Measurements from ENCODE around the gene SCRN1.

SCRN1 gene, protein sequence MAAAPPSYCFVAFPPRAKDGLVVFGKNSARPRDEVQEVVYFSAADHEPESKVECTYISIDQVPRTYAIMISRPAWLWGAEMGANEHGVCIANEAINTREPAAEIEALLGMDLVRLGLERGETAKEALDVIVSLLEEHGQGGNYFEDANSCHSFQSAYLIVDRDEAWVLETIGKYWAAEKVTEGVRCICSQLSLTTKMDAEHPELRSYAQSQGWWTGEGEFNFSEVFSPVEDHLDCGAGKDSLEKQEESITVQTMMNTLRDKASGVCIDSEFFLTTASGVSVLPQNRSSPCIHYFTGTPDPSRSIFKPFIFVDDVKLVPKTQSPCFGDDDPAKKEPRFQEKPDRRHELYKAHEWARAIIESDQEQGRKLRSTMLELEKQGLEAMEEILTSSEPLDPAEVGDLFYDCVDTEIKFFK

DNA sequence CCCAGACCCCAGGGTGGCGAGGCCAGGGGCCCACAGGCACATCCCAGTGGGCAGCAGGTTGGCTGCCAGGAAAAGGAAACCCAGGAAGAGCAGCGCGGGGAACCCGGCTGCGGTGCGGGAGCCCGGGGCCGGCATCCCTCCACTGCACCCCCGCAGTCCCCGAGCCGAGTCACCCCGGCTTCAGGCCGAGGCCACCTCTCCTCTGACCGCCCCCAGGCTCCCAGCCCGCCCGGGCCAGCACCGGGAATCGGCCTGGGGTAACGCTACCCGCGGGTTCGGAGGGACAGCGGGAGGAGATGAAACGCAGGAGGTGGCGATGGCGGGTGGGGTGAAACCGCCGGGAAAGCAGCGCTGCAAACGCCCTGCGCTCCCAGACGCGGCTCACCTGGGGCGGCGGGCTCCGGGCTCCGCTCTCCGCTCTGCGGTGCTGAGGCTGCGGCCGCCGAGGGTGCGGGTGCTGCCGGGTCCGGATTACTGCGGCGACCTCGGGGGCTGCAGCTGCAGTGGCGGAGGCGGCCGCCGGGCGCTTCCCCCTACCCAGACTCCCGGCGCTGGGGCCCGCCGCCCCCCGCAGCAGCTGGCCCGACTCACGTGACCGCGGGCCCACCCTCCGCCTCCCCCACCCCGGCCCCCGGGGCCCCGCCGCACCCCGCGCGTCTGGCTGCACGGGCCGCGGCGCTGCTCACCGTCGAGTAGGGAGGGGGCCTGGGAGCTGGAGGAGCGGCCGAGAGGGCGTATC is at the start of gene SCRN1:
Gene SCRN1 (minus strand): TSS at position 545 of the 739 bp plus-strand sequence. CDS start 20,734 bp downstream, outside the sequence.
- H3K4me1 Mint-ChIP-seq: peaks cover 6% of the 10 kb centered on the region
- peak within 1 kb of the TSS; percentile 70 for H3K4me3 Mint-ChIP-seq
- no peak within 1 kb of the TSS for H3K27ac Mint-ChIP-seq (ENCODE audit: low read depth)
- no peaks in the 10 kb centered on the region for H3K36me3 Mint-ChIP-seq (ENCODE audit: insufficient read depth)
- peak; percentile 25 for ATAC-seq (replicated peaks; ENCODE audit: extremely low read depth, poor library complexity, severe bottlenecking)
- H3K27me3 Mint-ChIP-seq: peaks cover 66% of the 10 kb centered on the region
- no peak for DNase-seq (ENCODE audit: low spot score in 2 of 2)
- no peaks in the 10 kb centered on the region for H3K9me3 Mint-ChIP-seq

DNA sequence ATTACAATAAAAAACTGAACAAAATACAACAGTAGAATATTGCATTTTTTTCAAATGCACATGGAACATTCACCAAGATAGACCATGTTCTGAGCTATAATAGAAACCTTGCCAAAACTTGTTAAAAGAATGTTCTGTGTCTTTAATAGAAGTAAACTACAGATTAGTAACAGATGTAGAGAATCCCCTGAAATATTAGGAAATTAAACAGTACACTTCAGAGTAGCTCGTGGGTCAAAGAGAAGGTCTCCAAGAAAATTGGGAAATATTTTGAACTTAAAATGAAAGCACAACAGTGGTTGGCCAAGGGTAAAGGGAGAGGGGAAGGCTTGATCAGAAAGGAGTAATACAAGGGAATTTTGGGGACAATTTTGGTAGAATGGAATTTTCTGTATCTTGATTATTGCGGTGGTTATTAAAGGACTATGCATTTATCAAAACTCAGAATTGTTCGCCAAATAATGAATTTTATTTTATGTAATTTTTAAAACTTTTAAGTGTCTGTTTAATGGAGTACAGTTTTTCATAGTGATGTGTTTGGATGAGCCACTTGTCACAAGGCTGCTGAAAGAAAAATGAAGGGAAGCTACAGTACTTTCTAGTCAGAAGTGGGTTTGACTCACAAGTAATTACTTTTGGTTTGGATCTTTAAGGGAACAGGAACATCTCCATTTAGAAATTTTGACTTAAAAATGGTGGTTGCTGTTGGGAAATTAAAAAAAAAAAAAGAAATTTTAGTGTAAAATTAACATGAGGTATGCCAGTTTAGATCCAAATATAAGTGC is 48.8 kb upstream of the SCRN1 start:
- Mint-ChIP-seq H3K4me3 (no peak overlapping the region), H3K36me3 (ENCODE audit: insufficient read depth) (no peaks in the 10 kb centered on the region), H3K9me3 (no peaks in the 10 kb centered on the region), H3K27ac (ENCODE audit: low read depth) (no peak overlapping the region), H3K27me3 (no peaks in the 10 kb centered on the region), H3K4me1 (peaks cover 14% of the 10 kb centered on the region)
- ATAC-seq (replicated peaks; ENCODE audit: extremely low read depth, poor library complexity, severe bottlenecking) (no peak), DNase-seq (ENCODE audit: low spot score in 2 of 2) (no peak)

DNA sequence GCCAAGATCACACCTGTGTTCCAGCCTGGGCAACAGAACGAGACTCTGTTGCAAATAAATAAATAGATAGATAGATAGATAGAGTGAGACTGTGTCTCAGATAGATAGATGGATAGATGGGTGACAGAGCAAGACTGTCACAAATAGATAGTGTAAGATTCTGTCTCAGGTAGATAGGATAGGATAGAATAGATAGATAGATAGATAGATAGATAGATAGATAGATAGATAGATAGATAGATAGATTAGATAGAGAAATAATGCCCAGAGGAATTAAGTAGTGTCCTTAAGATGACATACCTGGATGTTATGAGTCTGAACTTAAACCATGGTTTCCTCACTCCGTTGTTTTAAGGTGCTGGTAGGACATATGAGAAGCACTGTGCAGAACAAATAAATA is 46.6 kb upstream of the SCRN1 start:
- peaks cover 14% of the 10 kb centered on the region for H3K4me1 Mint-ChIP-seq
- H3K36me3 Mint-ChIP-seq (ENCODE audit: insufficient read depth): no peaks in the 10 kb centered on the region
- H3K27ac Mint-ChIP-seq (ENCODE audit: low read depth): no peak overlapping the region
- no peak for ATAC-seq (replicated peaks; ENCODE audit: extremely low read depth, poor library complexity, severe bottlenecking)
- H3K4me3 Mint-ChIP-seq: no peak overlapping the region
- H3K27me3 Mint-ChIP-seq: no peaks in the 10 kb centered on the region
- no peak for DNase-seq (ENCODE audit: low spot score in 2 of 2)
- no peaks in the 10 kb centered on the region for H3K9me3 Mint-ChIP-seq

DNA sequence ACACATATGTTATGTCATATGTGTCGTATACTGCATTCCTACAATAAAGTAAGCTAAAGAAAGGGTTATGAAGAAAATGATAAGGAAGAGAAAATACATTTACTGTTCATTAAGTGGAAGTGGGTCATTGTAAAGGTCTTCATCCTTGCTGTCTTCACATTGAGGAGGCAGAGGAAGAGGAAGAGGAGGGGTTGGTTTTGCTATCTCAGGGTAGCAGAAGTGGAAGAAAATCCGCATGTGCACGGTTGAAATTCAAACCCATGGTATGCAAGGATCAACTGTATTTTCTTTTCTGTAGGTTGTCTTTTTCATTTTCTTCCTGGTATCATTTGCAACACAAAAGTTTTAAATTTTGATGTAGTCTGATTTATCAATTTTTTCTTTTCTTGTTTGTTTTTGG is 44.9 kb upstream of the SCRN1 start:
- Mint-ChIP-seq H3K9me3 (no peaks in the 10 kb centered on the region), H3K4me1 (peaks cover 5% of the 10 kb centered on the region), H3K27me3 (no peaks in the 10 kb centered on the region), H3K36me3 (ENCODE audit: insufficient read depth) (no peaks in the 10 kb centered on the region), H3K4me3 (no peak overlapping the region), H3K27ac (ENCODE audit: low read depth) (no peak overlapping the region)
- ATAC-seq (replicated peaks; ENCODE audit: extremely low read depth, poor library complexity, severe bottlenecking): no peak
- no peak for DNase-seq (ENCODE audit: low spot score in 2 of 2)

DNA sequence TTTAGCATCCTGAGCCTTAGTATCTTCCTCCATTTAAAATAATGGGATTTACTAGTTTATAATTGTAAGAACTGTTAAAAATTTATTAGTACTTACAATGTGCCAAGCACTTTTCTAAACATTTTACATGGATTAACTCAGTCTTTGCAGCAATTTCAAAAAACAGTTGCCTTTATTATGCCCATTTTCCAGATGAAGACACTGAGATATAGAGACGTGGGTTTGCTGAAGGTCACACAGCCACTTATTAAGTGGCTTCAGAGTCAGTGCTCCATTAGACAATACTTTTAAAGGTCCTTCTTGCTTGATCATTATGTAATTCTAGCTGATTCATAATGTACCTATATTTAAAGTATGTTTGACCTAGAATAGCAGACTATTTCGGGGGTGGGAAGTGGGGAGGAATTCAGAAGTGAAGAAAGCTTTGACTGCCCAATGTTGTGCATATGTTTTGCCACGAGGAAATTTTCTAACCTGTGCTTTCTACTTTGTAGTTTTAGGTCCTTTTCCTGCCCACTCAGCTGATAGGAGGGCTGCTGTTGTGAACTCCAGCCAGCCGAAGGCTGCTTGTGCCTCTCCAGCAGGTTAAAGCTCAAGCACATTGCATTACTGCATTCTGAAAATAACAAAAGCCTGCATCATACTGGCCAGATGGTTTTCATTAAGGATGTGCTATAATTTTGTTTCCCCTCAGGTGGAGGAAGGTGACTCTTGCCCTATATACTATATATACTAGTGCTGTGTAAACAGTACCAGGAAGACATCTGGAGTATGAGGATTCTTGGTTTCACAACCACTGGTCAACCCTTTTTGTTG is 42.9 kb upstream of the SCRN1 start:
- Mint-ChIP-seq H3K27ac (ENCODE audit: low read depth) (no peak overlapping the region), H3K36me3 (ENCODE audit: insufficient read depth) (peaks cover 4% of the 10 kb centered on the region), H3K4me3 (no peak overlapping the region), H3K4me1 (peaks cover 5% of the 10 kb centered on the region), H3K9me3 (no peaks in the 10 kb centered on the region), H3K27me3 (no peaks in the 10 kb centered on the region)
- DNase-seq (ENCODE audit: low spot score in 2 of 2) (no peak), ATAC-seq (replicated peaks; ENCODE audit: extremely low read depth, poor library complexity, severe bottlenecking) (no peak)

DNA sequence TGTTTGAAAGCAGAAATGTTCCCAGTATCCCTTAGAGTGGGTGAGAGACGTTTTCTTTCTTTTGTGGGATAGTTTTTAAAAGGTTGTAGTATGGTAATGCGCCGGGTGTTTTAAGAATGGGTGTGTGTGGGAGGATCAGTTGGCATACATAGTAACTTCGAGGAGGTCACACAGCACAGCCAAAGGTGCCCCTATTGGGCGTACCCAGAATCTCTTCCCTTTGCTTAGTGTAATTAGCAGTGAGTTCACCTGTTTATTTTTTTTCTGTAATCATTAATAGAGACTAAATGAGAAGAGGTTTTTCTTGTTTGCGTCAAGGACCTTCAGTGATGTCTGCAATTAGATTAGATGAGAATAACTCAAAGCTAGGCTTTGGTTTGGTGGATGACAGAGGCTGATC is 40.1 kb upstream of the SCRN1 start:
- DNase-seq (ENCODE audit: low spot score in 2 of 2) (no peak), ATAC-seq (replicated peaks; ENCODE audit: extremely low read depth, poor library complexity, severe bottlenecking) (no peak)
- Mint-ChIP-seq H3K27ac (ENCODE audit: low read depth) (no peak overlapping the region), H3K9me3 (no peaks in the 10 kb centered on the region), H3K4me1 (peaks cover 26% of the 10 kb centered on the region), H3K27me3 (no peaks in the 10 kb centered on the region), H3K4me3 (no peak overlapping the region), H3K36me3 (ENCODE audit: insufficient read depth) (peaks cover 7% of the 10 kb centered on the region)

DNA sequence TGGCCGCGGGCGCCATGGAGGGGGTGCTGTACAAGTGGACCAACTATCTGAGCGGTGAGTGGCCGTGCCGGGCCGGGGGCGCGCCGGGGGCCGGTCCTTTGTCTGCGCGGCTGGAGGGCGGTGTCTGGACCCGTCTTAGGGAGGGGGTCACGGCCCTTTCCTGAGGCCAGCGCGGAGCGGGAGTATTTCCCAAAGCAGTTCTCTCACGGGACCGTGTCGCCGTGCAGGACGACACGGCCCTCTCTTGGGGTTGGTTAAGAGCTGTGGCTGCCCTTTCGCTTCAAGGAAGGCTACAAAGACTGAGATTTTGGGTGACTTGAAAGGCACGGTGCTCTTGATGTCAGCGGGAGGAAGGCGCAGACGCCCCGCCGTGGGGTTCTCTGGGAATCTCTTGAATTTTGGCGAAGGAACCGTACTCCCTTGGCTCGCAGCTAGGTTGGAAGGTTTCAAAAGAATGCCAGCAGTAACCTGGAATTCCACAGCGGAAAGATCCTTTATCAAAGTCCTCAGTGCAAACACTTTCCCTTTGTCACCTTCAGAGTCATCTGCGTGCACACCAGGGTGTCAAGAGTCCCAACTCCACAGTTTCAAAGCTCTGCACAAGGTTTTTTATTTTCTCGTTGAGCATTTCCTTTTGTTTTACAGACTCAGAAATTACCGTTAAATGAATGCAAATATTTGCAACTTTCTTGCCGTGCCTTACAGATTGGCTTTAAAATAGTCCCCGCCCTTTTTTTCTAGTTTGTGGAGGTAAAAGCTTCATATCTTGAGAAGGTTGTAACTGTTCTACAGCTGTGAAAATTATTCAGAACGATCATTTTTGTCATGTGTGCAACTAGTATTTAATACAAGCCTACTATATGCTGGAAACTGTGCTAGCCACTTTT is 39.4 kb upstream of the SCRN1 start:
- Mint-ChIP-seq H3K4me3 (no peak overlapping the region), H3K27me3 (no peaks in the 10 kb centered on the region), H3K9me3 (no peaks in the 10 kb centered on the region), H3K36me3 (ENCODE audit: insufficient read depth) (peaks cover 7% of the 10 kb centered on the region), H3K4me1 (peaks cover 26% of the 10 kb centered on the region), H3K27ac (ENCODE audit: low read depth) (peak overlapping the region; percentile 62)
- DNase-seq (ENCODE audit: low spot score in 2 of 2): peak in 1 of 2 donors; percentile 20
- ATAC-seq (replicated peaks; ENCODE audit: extremely low read depth, poor library complexity, severe bottlenecking): peak; percentile 20

DNA sequence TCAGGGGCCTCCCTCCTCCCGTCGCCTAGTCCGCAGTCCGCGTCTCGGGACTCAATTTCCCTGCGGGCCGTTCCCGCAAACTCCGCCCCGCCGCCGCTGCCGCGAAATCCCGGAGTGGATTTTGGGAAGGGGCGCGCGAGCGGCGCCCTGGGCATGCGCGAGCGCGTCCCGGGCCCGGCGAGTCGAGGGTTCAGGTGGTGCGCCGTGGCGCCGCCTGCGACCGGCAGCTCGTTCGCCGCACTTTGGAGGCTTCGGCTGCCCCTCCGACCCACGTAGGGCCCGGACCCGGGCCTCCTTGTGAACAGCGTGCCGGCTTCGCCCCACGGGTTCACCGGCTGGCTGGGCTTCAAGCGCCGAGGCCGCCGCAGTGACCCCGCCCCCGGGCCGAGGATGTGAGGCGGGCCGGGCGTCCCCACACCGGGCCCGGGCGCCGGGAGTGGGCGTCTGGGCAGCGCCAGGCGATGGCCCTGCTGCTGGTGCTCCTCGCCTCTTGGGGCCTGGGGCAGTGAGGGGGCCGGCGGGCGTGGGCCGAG is 38.7 kb upstream of the SCRN1 start, which contains the start of gene PLEKHA8:
Gene PLEKHA8 (plus strand): TSS at position 197 of the 533 bp plus-strand sequence. CDS start 351 bp downstream, outside the sequence.
- DNase-seq (ENCODE audit: low spot score in 2 of 2) (peak; percentile 80 to 81), ATAC-seq (replicated peaks; ENCODE audit: extremely low read depth, poor library complexity, severe bottlenecking) (peak; percentile 26)
- H3K9me3 Mint-ChIP-seq: no peaks in the 10 kb centered on the region
- peaks cover 7% of the 10 kb centered on the region for H3K36me3 Mint-ChIP-seq (ENCODE audit: insufficient read depth)
- H3K4me1 Mint-ChIP-seq: peaks cover 33% of the 10 kb centered on the region
- H3K4me3 Mint-ChIP-seq: no peak within 1 kb of the TSS
- H3K27ac Mint-ChIP-seq (ENCODE audit: low read depth): peak within 1 kb of the TSS; percentile 85
- H3K27me3 Mint-ChIP-seq: no peaks in the 10 kb centered on the region

DNA sequence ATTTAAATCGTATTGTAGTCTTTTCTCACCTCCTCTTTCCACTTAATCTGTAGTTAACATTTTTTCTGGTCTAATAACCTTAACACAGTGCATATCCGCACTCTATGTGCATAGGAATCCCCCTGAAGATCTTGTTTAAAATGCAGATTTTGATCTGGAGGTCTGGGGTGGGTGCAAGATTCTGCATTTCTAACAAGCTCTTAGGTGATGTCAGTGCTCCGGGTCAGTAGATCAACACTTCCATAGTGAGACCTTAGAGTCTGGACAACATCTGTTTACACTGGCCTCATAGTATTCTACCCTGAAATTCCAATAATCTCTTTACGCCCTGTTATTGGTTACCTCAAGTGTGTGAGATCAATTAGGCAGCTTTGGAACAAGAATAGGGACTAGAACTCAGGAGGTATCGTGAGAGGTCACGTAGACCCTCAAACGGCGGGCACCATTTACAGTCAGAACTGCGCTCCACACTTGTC is 38.2 kb upstream of the SCRN1 start:
- Mint-ChIP-seq H3K27me3 (no peaks in the 10 kb centered on the region), H3K27ac (ENCODE audit: low read depth) (peak overlapping the region; percentile 85), H3K36me3 (ENCODE audit: insufficient read depth) (peaks cover 7% of the 10 kb centered on the region), H3K4me1 (peaks cover 36% of the 10 kb centered on the region), H3K9me3 (no peaks in the 10 kb centered on the region), H3K4me3 (no peak overlapping the region)
- no peak for DNase-seq (ENCODE audit: low spot score in 2 of 2)
- no peak for ATAC-seq (replicated peaks; ENCODE audit: extremely low read depth, poor library complexity, severe bottlenecking)

DNA sequence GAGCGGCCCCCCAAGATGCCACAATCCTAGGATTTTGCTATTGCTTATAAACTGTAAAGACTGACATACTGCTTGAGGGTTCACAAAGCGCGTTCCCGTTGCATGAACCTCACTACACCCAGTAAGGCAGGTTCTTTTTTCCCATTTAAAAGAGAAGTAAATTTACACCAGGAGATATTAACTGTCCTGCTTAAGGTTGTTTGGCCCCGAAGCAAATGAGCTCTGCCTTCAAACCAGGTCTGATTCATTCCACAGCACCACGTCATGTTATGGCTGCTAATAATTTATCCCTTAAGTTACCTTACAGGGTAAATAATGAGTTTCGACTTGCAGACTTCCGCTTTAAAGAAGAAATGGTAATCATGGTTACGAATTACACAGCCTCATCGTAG is 37.5 kb upstream of the SCRN1 start:
- H3K4me1 Mint-ChIP-seq: peaks cover 36% of the 10 kb centered on the region
- peaks cover 7% of the 10 kb centered on the region for H3K36me3 Mint-ChIP-seq (ENCODE audit: insufficient read depth)
- H3K4me3 Mint-ChIP-seq: no peak overlapping the region
- DNase-seq (ENCODE audit: low spot score in 2 of 2): no peak
- H3K27ac Mint-ChIP-seq (ENCODE audit: low read depth): peak overlapping the region; percentile 85
- ATAC-seq (replicated peaks; ENCODE audit: extremely low read depth, poor library complexity, severe bottlenecking): peak; percentile 45
- H3K27me3 Mint-ChIP-seq: no peaks in the 10 kb centered on the region
- H3K9me3 Mint-ChIP-seq: no peaks in the 10 kb centered on the region

Measured in central memory CD8-positive, alpha-beta T cell (primary cell).